MCF 10A (cell line): ENCODE results near the gene HP. TPM values are rescaled to one million over a fixed set of nuclear protein-coding genes. Genes with fewer than 3 reads are reported as not detected.

ENCODE experiments used
- BruUV-seq: library from RNA; stranded (reverse); fragments of 400-500 nt; replicated peaks from 2 replicates; lab custom pipeline; 2021; lab: Mats Ljungman, UMichigan
- CTCF ChIA-PET: fragments of 300-600 bp; sonication (Branson Sonifier 250); formaldehyde crosslinking; extraction: SDS; loops from one replicate; lab custom pipeline; 2021; ENCODE audit warnings: antibody characterized with exemption, inconsistent platforms; lab: Yijun Ruan, JAX
- POLR2A ChIA-PET: fragments of 300-600, 350-650 bp; sonication (Branson Sonifier 250); formaldehyde crosslinking; extraction: SDS; loops from one replicate; lab custom pipeline; 2020; ENCODE audit warnings: antibody characterized with exemption, inconsistent platforms; lab: Yijun Ruan, JAX
- DNase-seq: peaks from one replicate; pipeline ENCODE4 v3.0.0-alpha.2; 2018; ENCODE audit not compliant: unreplicated experiment
- H3K27ac Mint-ChIP-seq: one replicate; pipeline ENCODE4 v1.8.0; 2022; ENCODE audit warnings: mild to moderate bottlenecking, low read depth, mixed read lengths; ENCODE audit not compliant: unreplicated experiment
- H3K27me3 Mint-ChIP-seq: one replicate; pipeline ENCODE4 v1.8.0; 2022; ENCODE audit warnings: mixed read lengths; ENCODE audit not compliant: insufficient read depth, unreplicated experiment
- H3K36me3 Mint-ChIP-seq: one replicate; pipeline ENCODE4 v1.8.0; 2022; ENCODE audit warnings: mild to moderate bottlenecking, moderate library complexity, mixed read lengths; ENCODE audit not compliant: insufficient read depth, unreplicated experiment
- H3K4me1 Mint-ChIP-seq: one replicate; pipeline ENCODE4 v1.8.0; 2022; ENCODE audit warnings: mixed read lengths; ENCODE audit not compliant: insufficient read depth, unreplicated experiment
- H3K4me3 Mint-ChIP-seq: one replicate; pipeline ENCODE4 v1.8.0; 2022; ENCODE audit warnings: mild to moderate bottlenecking, moderate library complexity, mixed read lengths; ENCODE audit not compliant: unreplicated experiment
- H3K9me3 Mint-ChIP-seq: one replicate; pipeline ENCODE4 v1.8.0; 2022; ENCODE audit warnings: mixed read lengths; ENCODE audit not compliant: unreplicated experiment
- CTCF ChIP-seq: fragments of 200-600 bp; IDR thresholded peaks from one replicate; pipeline ENCODE4 v1.8.0; 2022; ENCODE audit warnings: antibody characterized with exemption, mild to moderate bottlenecking; ENCODE audit not compliant: unreplicated experiment
- intact Hi-C: fragments of 100-400 bp; cut with micrococcal nuclease; formaldehyde crosslinking; loops from 2 replicates; pipeline ENCODE4 v1.14.1; 2022
- total RNA-seq: library from RNA; stranded (reverse); gene quantifications from 2 replicates; pipeline ENCODE4 v1.2.3, GENCODE V29; 2022

HP gene
- total RNA-seq, 1 experiment from 2014 or later, result not detected

- no peak overlapping the region for H3K4me3 Mint-ChIP-seq
- H3K27ac Mint-ChIP-seq, result no peak overlapping the region
- intact Hi-C loops, result no loop called here
- no TSS peak for BruUV-seq
- CTCF ChIA-PET, result interaction anchor here (0.6 to 1.1 kb wide), 3 partner anchors 25 to 1873 kb away, joined by 3 to 5 read pairs (median 3); no protein-coding TSS in a partner anchor
- no peaks in the 10 kb centered on the region for H3K27me3 Mint-ChIP-seq
- POLR2A ChIA-PET, result interaction anchor here (0.6 kb wide), 1 partner anchor 1354 kb away, joined by 3 read pairs; no protein-coding TSS in a partner anchor
- TF ChIP-seq CTCF, result no peak
- no peak for DNase-seq
- peaks cover 39% of the 10 kb centered on the region for H3K36me3 Mint-ChIP-seq
- no peaks in the 10 kb centered on the region for H3K4me1 Mint-ChIP-seq
- H3K9me3 Mint-ChIP-seq, result no peaks in the 10 kb centered on the region
Measured at GRCh38 chr16:72027669-72028378, 26.5 kb upstream of the HP start.

GRCh38 chr16:72029567-72030271 lies 24.6 kb upstream of the HP start:
- H3K36me3 Mint-ChIP-seq, result peaks cover 23% of the 10 kb centered on the region
- no TSS peak for BruUV-seq
- H3K27ac Mint-ChIP-seq, result no peak overlapping the region
- H3K4me3 Mint-ChIP-seq, result no peak overlapping the region
- H3K27me3 Mint-ChIP-seq, result no peaks in the 10 kb centered on the region
- no peaks in the 10 kb centered on the region for H3K4me1 Mint-ChIP-seq
- no peak for TF ChIP-seq CTCF
- POLR2A ChIA-PET, result no interaction called here
- CTCF ChIA-PET, result no interaction called here
- intact Hi-C loops, result no loop called here
- DNase-seq, result no peak
- H3K9me3 Mint-ChIP-seq, result no peaks in the 10 kb centered on the region

GRCh38 chr16:72033437-72033836 lies 20.9 kb upstream of the HP start:
- no peak for TF ChIP-seq CTCF
- Mint-ChIP-seq H3K36me3 (peaks cover 6% of the 10 kb centered on the region), H3K27me3 (no peaks in the 10 kb centered on the region), H3K4me3 (no peak overlapping the region), H3K4me1 (no peaks in the 10 kb centered on the region), H3K9me3 (no peaks in the 10 kb centered on the region), H3K27ac (no peak overlapping the region)
- intact Hi-C loops, result no loop called here
- DNase-seq, result no peak
- ChIA-PET POLR2A (no interaction called here), CTCF (no interaction called here)
- no TSS peak for BruUV-seq

GRCh38 chr16:72036098-72036497 lies 18.2 kb upstream of the HP start:
- Mint-ChIP-seq H3K27me3 (no peaks in the 10 kb centered on the region), H3K27ac (no peak overlapping the region), H3K36me3 (peaks cover under 1% of the 10 kb centered on the region), H3K9me3 (no peaks in the 10 kb centered on the region), H3K4me3 (no peak overlapping the region), H3K4me1 (no peaks in the 10 kb centered on the region)
- BruUV-seq, result no TSS peak
- ChIA-PET CTCF (interaction anchor here (0.6 kb wide), 1 partner anchor 18 kb away, joined by 3 read pairs; no protein-coding TSS in a partner anchor), POLR2A (interaction anchor here (0.7 kb wide), 1 partner anchor 642 kb away, joined by 3 read pairs; no protein-coding TSS in a partner anchor)
- no peak for DNase-seq
- TF ChIP-seq CTCF, result no peak
- intact Hi-C loops, result no loop called here
